ENCODE data around the gene FBXO21.
"Not testable (repeated sequence)": the region's sequence is repeated elsewhere in the genome, so short reads cannot be mapped to it uniquely, and the experiment has no call there.

Gene FBXO21, protein sequence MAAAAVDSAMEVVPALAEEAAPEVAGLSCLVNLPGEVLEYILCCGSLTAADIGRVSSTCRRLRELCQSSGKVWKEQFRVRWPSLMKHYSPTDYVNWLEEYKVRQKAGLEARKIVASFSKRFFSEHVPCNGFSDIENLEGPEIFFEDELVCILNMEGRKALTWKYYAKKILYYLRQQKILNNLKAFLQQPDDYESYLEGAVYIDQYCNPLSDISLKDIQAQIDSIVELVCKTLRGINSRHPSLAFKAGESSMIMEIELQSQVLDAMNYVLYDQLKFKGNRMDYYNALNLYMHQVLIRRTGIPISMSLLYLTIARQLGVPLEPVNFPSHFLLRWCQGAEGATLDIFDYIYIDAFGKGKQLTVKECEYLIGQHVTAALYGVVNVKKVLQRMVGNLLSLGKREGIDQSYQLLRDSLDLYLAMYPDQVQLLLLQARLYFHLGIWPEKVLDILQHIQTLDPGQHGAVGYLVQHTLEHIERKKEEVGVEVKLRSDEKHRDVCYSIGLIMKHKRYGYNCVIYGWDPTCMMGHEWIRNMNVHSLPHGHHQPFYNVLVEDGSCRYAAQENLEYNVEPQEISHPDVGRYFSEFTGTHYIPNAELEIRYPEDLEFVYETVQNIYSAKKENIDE

DNA sequence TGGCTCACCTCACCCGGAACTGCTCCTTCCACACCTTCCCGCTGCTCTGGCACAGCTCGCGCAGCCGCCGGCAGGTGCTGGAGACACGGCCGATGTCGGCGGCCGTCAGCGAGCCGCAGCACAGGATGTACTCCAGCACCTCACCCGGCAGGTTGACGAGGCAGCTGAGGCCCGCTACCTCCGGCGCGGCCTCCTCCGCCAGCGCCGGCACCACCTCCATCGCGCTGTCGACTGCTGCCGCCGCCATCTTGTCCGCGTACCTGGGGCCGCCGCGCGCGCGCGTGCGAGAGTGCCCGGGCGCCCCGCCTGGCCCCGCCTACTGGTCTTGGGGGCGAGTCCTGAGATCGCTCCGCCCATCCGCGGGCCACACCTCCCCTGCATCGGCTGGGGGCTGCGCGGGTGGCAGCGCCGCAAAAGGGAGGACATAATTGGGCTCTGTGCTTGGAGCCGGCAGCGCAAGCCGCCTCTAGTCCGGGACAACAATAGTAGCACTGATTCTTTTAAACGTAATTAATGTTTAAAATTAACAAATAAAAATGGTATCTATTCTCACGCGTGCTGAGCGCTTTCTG is at the start of gene FBXO21:
TSS of gene FBXO21 (minus strand) at position 261 of the 572 bp plus-strand sequence. CDS start at position 247, 14 bp downstream.
- DNase-seq (ENCODE audit: low spot score) = peak; percentile 98

DNA sequence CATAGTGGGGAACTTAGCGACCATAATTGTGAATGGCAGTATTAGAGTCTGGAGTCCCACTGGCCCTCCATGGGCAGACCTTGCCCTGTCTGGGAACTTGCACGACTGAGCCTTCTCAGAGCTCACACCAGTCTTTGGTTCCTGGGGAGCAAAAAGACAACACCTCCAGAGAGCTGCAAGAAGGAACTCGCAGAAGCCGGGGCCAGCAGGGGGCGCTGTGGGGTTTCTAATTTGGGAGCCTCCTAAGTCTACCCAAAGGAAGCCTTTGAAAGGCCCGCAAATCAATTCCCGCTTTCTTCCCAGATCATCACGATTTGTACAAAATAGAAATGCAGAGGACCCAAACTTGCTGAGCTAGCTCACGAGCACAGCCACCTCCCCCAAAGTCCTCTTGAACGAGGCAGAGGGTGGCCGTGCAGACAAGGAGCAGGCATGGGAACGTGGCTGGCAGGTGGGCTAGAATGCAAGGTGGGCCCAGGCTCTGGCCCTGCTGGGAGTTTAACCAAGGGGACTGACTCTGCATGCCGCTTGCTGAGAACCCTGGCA is 46.3 kb upstream of the FBXO21 start:
- DNase-seq (ENCODE audit: low spot score) = peak; percentile 62

DNA sequence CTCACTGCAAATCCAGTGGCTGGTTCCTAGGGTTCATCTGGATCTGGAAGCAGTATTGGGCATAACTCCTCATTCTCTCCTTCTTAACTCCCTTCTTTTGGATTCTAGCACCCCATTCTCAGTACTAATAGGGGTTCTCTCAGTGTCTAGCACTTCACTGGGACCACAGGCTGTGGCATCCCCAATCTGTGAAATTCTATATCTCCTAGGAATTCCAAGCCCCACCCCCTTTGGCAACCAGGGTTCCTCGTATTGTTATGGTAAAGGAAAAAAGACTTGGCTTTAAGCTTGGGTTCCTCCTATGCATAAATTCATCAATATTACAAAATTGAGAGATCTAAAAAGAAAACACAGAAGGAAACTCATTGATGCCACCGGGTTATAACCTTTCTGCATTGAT is 45.0 kb upstream of the FBXO21 start:
- DNase-seq (ENCODE audit: low spot score) = no peak

DNA sequence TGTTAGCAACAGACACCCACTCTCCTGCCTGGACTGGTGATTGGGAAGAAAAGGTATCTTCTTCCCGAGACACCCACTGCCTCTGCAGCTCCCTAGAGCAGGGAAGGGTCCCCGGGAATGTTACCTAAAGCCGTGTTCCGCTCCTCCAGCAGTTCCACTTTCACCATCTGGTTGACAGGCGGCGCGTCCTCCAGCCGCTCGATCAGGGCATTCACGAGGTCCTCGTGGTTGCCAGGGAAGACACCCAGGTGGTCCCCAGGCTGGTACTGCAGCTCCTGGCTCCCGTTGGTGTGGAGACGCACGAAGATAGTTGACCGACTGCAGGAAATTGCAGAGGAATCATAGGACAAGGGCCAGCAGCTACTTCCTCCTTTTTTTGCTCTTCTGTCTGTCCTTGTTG is 44.2 kb upstream of the FBXO21 start:
- DNase-seq (ENCODE audit: low spot score) = no peak

DNA sequence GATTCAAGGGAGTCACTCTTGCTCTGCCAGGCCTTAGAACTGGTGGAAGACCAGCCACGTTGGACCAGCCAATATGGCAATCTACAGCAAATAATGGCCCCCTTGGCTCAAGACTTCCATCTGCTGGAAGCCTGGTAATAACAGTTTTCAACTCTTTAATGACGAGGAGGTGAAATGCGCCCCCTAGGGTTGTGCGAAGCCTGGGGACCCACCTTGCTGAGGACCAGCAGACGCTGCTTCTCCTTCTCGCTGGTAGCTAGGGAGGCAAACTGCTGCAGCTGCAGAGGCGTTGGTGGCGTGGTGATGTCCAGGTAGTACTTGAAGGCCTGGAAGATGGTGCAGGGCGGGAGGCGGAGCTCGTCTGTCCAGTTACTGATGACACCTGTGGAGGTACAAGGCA is 41.5 kb upstream of the FBXO21 start:
- no peak for DNase-seq (ENCODE audit: low spot score)

DNA sequence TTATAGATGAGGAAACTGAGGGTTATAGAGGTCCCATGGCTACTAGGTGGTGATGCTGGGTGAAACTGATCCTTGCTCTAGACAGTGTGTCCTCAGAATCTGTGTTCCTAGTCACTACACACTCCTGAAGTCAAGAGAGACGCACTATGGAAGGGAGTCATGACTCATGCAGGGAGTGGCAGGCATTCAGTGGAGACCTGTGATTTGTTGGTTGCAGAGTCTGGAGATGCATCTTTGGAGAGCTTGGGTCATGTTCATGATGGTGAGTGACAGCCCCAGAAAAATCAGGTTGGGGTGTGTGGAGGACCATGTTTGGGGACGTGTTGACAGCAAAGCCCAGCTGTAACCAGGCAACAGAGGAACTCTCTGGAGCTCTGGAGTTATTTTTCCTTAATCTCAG is 38.0 kb upstream of the FBXO21 start:
- DNase-seq (ENCODE audit: low spot score) = no peak

DNA sequence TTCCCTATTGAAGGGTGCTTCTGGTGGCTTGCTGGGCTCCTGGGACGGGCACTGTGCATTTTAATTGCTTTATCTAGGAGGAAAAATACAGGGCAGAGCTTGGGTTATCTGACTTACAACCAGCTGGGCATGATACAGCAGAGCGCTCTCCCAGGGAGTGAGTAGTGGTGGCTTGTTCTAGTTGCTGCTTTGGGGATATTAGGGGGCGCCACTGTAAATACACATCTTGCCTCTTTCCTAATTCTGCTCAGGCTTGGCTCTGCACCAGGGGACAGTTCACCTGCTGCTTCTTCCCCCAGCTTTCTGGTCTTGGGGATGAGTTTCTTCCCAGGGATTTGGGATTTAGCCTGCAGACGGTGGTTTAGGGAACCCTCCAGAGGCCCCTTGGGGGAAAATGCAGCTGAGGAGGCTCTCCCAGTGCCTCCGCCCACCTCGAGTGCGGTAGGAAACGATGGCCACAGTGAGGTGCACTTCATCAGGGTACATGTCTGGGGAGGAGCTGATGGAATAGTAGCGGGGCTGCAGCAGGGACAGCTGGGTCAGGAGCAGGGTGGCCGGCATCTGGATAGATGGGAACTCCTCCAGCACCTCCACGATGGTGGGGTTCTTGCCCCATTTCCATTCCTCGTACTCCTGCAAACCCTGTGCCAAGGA is 36.9 kb upstream of the FBXO21 start:
- no peak for DNase-seq (ENCODE audit: low spot score)

DNA sequence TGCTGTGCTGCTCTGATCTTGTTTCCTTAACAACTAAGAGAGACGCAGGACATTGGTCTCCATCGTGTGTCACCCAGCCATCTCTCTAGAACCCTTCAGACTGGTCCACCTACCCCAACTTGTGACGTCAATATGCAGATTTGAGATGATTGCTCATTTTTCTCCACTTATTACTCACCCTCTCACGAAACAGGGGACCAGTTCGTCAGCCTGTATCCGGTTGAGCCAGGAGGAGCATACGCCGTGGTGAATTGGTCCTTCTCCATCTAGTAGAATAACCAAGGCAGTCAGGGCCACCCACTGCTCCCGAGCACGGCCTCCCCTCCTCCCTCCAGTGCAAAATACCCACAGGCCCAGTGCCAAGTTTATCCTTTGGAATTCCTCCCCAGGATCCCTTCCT is 36.2 kb upstream of the FBXO21 start:
- no peak for DNase-seq (ENCODE audit: low spot score)

DNA sequence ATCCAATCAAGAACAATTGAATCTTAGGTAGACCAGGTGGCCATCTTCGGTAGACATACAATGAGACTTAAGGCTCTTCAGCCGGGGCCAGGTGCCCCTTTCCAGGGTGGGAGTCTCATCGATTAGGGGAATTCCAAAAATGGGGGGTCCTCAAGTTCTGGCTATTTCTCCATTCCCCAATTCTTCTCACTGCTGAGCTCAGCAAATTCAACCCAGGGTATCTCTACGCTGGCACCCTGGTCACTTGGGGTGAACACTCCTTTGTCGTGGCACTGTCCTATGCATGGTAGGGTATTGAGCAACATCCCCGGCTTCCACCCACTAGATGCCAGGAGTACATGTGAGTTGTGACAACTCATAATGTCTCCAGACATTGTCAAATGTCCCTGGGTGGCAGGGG is 34.9 kb upstream of the FBXO21 start:
- DNase-seq (ENCODE audit: low spot score) = no peak

DNA sequence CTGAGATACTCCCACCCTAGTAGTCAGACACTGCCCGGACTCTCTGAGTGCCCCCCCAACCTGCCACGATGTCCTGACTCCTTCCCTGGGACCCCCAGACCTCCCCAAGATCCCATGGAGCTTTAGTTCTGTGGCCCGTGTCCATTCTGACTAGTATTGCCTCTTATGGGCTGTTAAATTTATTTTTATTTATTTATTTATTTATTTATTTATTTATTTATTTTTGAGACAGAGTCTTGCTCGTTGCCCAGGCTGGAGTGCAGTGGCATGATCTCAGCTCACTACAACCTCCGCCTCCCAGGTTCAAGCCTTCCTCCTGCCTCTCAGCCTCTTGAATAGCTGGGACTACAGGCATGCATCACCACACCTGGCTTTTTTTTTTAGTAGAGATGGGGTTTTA is 30.7 kb upstream of the FBXO21 start:
- not testable (repeated sequence) for DNase-seq (ENCODE audit: low spot score)

DNA sequence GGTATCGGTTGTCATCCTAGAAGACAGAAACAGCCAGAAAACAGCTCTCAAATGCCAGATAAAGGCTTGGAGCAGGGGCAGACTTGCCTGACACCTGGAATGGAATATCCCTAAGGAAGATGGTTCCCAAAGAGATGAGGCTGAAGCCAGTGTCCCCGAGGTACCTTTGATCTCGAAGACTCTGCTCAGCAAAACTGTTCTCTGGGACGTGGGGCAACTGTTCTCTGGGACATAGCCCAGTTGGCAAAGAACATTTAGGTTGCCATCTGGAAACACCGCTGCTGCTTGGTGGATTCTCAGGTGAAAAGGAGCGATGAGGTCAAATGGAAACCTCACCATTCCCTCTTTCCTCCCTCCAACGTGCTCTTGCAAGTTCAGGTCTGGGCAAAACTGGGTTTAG is 27.9 kb upstream of the FBXO21 start:
- no peak for DNase-seq (ENCODE audit: low spot score)

DNA sequence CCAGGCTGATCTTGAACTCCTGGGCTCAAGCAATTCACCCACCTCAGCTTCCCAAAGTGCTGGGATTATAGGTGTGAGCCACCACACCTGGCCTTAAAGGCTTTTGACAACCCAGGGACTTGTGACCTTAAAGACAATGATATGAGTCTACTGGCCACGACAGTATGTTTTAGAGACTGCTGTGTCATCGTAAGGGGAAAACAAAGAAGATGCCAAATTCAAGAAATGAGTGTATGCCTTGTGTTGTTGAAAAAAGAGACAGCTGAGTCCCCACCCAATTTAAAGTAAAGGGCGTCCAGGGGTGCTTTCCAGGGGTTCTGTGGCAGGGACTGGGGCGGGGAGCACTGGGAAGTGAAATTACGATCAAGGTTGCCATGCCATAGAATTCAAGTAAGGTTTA is 26.4 kb upstream of the FBXO21 start:
- DNase-seq (ENCODE audit: low spot score) = no peak

DNA sequence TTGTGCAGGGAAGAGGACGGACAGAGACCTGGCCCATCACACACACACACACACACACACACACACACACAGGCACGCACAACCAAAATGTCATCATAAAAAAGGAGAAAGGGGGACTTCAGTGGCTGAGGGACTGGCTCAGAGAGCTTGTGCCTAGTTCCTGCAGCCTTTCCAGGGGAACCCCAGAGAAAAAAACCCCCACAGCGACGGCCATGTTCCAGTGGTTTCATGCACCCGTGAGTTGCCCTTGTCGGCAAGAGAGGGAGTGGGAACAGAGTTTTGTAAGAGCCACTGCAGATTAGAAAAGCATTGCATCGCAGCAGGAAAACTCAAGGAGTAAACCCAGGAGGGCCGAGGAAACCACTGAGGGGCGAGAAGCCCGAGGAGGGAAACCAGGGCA is 24.5 kb upstream of the FBXO21 start:
- DNase-seq (ENCODE audit: low spot score) = no peak

DNA sequence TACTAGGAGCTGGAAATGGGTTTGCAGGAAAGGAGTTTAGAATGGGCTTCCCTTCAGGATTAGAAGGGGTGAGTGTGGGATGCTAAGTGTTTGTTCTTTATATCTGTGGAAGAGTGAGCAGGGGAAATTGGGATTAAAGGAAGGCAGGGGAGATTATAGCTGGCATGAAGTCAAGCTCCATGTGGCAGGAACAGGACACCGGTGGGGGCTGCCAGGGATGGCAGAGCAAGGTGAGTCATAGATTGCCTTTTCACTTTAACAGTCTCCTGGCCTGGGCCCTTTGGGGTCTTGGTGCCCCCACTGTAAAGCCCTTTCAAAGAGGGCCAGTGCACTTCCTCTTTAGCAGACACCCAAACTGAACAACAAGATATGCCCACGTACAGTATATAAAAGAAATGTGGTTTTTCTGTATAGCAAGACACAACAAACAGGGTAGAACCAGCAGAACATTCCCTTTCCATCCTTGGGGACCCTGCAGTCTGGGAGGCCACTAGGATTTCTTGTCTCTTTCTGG is 23.1 kb upstream of the FBXO21 start:
- DNase-seq (ENCODE audit: low spot score) = no peak

DNA sequence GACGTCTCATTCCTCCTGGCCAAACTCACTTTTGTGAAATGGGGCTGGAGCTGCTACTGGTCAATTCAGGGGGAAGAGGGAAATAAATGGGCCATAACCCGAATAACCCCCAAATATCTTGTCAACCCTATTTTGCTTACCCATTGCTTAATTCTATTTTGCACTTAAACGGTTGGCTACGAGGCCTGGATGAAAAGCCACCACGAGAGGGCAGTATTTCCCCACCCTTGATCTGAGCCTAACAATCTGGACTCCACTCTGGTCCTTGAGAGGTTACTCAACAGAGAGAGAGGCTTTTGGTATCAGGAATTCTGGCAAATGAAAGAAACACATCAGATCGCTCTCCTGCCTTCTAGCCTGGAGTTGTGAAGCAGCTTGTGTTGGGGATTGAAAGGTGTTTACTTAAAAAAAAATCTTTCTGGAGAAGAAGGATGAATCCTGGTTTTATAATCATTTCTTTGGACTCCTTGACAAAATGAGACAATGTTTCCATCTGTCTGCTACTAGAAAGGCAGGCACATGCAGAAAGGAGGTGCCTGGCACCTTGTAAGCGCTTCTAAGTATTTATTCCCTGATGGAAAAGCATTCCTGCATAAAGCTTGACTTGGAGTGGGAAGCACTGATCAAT is 22.4 kb upstream of the FBXO21 start:
- DNase-seq (ENCODE audit: low spot score) = peak; percentile 84

DNA sequence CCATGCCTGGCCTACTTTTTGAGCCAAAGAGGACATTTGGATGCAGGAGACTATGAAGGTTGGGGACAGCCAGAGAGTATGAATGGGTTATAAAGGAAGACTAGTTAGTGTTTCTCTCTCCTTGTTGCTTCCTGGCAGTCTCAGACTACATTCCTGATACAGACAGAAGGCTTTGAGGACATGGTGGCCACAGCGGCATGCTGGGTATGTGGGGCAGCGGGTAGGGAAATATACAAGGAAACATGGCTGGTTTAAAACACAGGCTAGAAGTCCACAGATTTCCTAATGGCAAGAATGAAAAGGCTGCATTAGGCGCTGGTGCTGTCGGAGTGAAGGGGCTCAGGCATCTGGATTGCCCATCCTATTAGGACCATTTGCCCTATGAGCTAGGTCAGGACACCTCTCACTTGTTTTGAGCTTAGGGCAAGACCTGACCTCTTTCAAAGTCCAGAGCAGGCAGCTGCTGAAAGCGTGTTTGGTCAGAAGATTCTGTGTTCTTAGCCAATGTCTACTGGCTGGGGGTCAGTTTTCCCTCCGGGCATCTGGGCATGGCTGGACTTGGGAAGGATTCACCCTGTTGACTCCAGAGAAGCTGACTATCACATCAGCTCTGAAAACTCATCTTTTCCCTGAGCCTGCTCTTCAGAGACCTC is 20.1 kb upstream of the FBXO21 start:
- DNase-seq (ENCODE audit: low spot score) = no peak

DNA sequence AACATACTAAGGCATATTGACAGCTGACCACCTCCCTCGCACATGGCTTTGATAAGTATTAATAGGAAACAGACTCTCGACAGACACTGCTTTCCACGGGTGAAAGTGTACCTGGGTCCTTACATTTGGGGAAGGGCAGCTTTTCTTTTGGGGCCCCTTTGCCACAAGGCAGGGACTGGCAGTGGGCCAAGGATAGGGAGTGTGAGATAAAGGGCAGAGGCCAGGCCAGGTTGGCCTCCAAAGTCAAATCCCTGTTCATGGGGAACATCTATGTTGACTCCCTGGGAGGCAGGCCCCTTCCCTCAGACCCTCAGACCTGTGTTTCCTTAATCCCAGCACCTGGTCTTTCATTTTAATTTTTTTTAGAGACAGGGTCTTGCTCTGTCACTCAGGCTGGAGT is 19.4 kb upstream of the FBXO21 start:
- DNase-seq (ENCODE audit: low spot score) = no peak

DNA sequence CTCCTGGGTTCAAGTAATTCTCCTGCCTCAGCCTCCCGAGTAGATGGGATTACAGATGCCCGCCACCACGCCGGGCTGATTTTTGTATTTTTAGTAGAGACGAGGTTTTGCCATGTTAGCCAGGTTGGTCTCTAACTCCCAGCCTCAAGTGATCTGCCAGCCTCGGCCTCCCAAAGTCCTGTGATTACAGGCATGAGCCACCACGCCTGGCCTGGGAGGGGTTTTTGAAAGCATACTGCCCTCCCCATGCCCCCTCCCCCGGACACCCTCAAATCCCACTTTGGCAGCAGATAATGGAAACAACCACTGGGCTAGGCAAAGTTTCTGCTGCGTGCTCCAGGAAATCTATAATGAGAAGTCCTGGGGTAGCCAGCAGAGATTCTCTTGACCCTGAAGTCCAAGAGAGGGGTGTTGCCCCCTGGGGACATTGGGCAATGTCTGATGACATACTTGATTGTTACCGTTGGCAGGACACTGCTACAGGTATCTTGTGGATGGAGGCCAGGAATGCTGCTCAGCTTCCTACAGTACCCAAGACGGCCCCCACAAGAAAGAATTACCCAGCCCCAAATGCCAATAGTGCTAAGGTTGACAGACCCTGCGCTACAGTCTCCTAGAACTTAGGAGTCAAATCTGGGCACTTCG is 18.7 kb upstream of the FBXO21 start:
- DNase-seq (ENCODE audit: low spot score) = no peak

DNA sequence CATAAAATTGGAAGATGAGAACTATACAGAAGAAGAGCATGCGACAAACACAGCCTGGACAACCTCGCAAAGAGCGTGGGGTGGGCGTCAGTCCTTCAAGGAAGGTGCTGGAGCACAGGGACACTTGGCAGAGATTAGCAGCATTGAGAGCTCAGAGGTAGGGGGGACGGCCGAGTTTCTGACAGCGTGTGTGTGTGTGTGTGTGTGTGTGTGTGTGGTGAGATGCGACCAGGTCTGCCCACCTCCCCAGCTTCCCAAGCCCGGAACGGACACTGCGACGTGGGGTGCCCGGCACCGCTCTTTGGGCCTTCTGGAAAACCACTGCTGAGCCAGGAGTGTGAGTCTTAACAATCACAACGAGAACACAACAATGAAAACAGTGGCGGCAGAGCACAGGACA is 17.9 kb upstream of the FBXO21 start:
- no peak for DNase-seq (ENCODE audit: low spot score)

DNA sequence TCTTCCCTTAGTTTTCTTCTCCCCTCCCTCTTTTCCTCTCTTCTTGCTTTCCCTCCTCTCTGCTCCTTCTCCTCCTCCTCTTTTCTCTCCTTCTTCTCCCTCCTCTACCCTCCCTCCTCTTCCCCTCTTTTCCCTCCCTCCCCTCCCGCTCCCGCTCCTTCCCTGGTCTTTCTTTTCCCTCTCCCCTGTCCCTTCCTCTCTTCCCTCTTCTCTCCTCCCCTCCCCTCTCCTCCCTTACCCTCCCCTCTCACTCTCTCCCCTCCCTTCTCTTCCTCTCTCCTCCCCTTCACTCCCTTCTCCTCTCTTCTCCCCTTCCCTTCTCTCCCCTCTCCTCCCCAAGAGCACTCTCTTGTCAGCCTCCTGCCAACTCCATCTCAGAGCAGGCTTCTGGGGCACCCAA is 17.4 kb upstream of the FBXO21 start:
- no peak for DNase-seq (ENCODE audit: low spot score)

DNA sequence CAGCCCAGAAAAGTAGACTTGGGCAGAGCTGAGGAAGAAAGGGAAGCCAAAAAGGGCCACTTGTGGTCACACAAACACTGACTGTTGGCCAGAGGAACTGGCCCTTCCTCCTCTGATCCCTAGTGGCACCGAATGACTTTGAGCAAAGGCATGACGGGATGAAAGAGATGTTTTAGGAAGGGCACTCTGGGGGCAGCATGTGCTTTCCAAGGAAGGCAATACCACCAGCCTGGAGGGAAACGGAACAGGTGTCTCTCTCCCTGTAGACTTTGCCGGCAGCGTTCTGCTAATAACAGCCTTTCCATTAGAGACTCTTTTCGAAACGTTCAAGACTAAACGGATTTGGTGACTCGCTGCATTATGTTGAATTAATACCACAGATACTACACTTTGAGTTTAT is 12.3 kb upstream of the FBXO21 start:
- no peak for DNase-seq (ENCODE audit: low spot score)
